ENCODE measurements around the gene NAV2.
"Not testable (repeated sequence)": the region's sequence is repeated elsewhere in the genome, so short reads cannot be mapped to it uniquely, and the experiment has no call there.

The NAV2 gene

GRCh38 chr11:19959648-19960059, 247.0 kb downstream of the NAV2 start:
- no peak for TF ChIP-seq EZH2 (IDR thresholded peaks at IDR 0.05; ENCODE audit: borderline replicate concordance, low read depth, low read length, severe bottlenecking)
- TF ChIP-seq, protein P1, sequence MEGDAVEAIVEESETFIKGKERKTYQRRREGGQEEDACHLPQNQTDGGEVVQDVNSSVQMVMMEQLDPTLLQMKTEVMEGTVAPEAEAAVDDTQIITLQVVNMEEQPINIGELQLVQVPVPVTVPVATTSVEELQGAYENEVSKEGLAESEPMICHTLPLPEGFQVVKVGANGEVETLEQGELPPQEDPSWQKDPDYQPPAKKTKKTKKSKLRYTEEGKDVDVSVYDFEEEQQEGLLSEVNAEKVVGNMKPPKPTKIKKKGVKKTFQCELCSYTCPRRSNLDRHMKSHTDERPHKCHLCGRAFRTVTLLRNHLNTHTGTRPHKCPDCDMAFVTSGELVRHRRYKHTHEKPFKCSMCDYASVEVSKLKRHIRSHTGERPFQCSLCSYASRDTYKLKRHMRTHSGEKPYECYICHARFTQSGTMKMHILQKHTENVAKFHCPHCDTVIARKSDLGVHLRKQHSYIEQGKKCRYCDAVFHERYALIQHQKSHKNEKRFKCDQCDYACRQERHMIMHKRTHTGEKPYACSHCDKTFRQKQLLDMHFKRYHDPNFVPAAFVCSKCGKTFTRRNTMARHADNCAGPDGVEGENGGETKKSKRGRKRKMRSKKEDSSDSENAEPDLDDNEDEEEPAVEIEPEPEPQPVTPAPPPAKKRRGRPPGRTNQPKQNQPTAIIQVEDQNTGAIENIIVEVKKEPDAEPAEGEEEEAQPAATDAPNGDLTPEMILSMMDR (IDR thresholded peaks at IDR 0.05; ENCODE audit: borderline replicate concordance, extremely low read depth, low read length, poor library complexity, severe bottlenecking): no peak
- DNase-seq (no peak), ATAC-seq (ENCODE audit: insufficient read depth, low read depth) (no peak)
- no peak overlapping the region for H3K4me2 ChIP-seq (ENCODE audit: insufficient read depth, low read length)
- no peaks in the 10 kb centered on the region for H3K9me3 ChIP-seq (ENCODE audit: insufficient read depth, low read length, severe bottlenecking)
- no peak overlapping the region for H3K27ac ChIP-seq (ENCODE audit: low read length)
- H3K27me3 ChIP-seq (ENCODE audit: insufficient read depth, low read length, poor library complexity): peaks cover 3% of the 10 kb centered on the region
- no peaks in the 10 kb centered on the region for H3K79me2 ChIP-seq (ENCODE audit: insufficient read depth, low read length)
- no peak overlapping the region for H3K4me3 ChIP-seq (ENCODE audit: low read depth in 1 of 2, low read length in 2 of 2)
- no peaks in the 10 kb centered on the region for H3K36me3 ChIP-seq (ENCODE audit: insufficient read depth, low read length)
- H2AFZ ChIP-seq (ENCODE audit: low read depth, low read length): no peak overlapping the region
- H4K20me1 ChIP-seq (ENCODE audit: insufficient read depth, low read length): no peaks in the 10 kb centered on the region
- H3K4me1 ChIP-seq (ENCODE audit: insufficient read depth, low read length): no peaks in the 10 kb centered on the region
- no peak overlapping the region for H3K9ac ChIP-seq (ENCODE audit: low read depth, low read length)

DNA sequence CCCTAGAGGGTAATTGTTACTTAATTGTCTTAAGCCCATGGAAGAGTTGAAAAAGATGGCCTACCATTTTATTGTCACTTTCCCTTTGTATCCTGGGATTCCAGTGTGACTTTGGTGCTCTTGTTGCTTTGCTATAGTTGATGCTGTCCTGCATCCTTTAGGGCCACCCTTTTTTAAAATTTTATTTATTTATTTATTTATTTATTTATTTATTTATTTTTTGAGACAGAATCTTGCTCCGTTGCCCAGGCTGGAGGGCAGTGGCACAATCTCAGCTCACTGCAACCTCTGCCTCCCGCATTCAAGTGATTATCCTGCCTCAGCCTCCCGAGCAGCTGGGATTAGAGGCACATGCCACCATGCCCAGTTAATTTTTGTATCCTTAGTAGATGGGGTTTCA, 247.8 kb downstream of the NAV2 start:
- H3K4me3 ChIP-seq (ENCODE audit: low read depth in 1 of 2, low read length in 2 of 2): not testable (repeated sequence)

DNA sequence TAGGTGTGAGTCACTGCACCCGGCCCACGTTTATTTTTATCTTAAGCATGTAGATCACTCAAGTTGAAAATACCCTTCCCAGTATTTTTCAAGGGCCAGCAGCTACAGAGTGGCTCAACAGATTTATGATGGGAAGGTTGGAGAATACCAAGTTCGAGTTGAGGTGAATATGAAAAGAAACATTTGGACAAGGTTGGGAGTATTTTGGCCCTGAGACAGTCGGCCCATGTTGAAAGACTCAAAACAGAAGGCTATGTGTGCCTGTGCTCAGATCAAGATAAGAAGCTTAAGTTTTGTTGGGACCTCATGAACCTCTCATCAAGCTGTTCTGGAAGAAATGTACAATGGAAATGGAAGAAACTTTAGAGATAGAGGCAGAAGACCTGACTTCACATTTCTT, 248.6 kb downstream of the NAV2 start:
- Histone ChIP-seq H3K4me2 (ENCODE audit: insufficient read depth, low read length) (no peak overlapping the region), H3K27ac (ENCODE audit: low read length) (no peak overlapping the region), H4K20me1 (ENCODE audit: insufficient read depth, low read length) (no peaks in the 10 kb centered on the region), H2AFZ (ENCODE audit: low read depth, low read length) (no peak overlapping the region), H3K4me3 (ENCODE audit: low read depth in 1 of 2, low read length in 2 of 2) (no peak overlapping the region), H3K79me2 (ENCODE audit: insufficient read depth, low read length) (no peaks in the 10 kb centered on the region), H3K27me3 (ENCODE audit: insufficient read depth, low read length, poor library complexity) (peaks cover 3% of the 10 kb centered on the region), H3K36me3 (ENCODE audit: insufficient read depth, low read length) (no peaks in the 10 kb centered on the region), H3K9me3 (ENCODE audit: insufficient read depth, low read length, severe bottlenecking) (no peaks in the 10 kb centered on the region), H3K9ac (ENCODE audit: low read depth, low read length) (no peak overlapping the region), H3K4me1 (ENCODE audit: insufficient read depth, low read length) (no peaks in the 10 kb centered on the region)
- DNase-seq (no peak), ATAC-seq (ENCODE audit: insufficient read depth, low read depth) (no peak)
- no peak for TF ChIP-seq EZH2 (IDR thresholded peaks at IDR 0.05; ENCODE audit: borderline replicate concordance, low read depth, low read length, severe bottlenecking)
- TF ChIP-seq, protein P1 (IDR thresholded peaks at IDR 0.05; ENCODE audit: borderline replicate concordance, extremely low read depth, low read length, poor library complexity, severe bottlenecking): no peak

More for the DNA sequence above, 247.8 kb downstream of the NAV2 start:
- not testable (repeated sequence) for H3K4me2 ChIP-seq (ENCODE audit: insufficient read depth, low read length); H3K9me3 ChIP-seq (ENCODE audit: insufficient read depth, low read length, severe bottlenecking); DNase-seq; H3K27me3 ChIP-seq (ENCODE audit: insufficient read depth, low read length, poor library complexity); H3K9ac ChIP-seq (ENCODE audit: low read depth, low read length); H3K36me3 ChIP-seq (ENCODE audit: insufficient read depth, low read length); H2AFZ ChIP-seq (ENCODE audit: low read depth, low read length); H3K4me1 ChIP-seq (ENCODE audit: insufficient read depth, low read length); H3K79me2 ChIP-seq (ENCODE audit: insufficient read depth, low read length); H3K27ac ChIP-seq (ENCODE audit: low read length); ATAC-seq (ENCODE audit: insufficient read depth, low read depth); H4K20me1 ChIP-seq (ENCODE audit: insufficient read depth, low read length)

GRCh38 chr11:19962053-19962800, 249.6 kb downstream of the NAV2 start:
- no peak for ATAC-seq (ENCODE audit: insufficient read depth, low read depth)
- Histone ChIP-seq H4K20me1 (ENCODE audit: insufficient read depth, low read length) (no peaks in the 10 kb centered on the region), H2AFZ (ENCODE audit: low read depth, low read length) (no peak overlapping the region), H3K4me1 (ENCODE audit: insufficient read depth, low read length) (no peaks in the 10 kb centered on the region), H3K9me3 (ENCODE audit: insufficient read depth, low read length, severe bottlenecking) (no peaks in the 10 kb centered on the region), H3K4me2 (ENCODE audit: insufficient read depth, low read length) (no peak overlapping the region), H3K79me2 (ENCODE audit: insufficient read depth, low read length) (no peaks in the 10 kb centered on the region), H3K36me3 (ENCODE audit: insufficient read depth, low read length) (no peaks in the 10 kb centered on the region), H3K27ac (ENCODE audit: low read length) (no peak overlapping the region), H3K4me3 (ENCODE audit: low read depth in 1 of 2, low read length in 2 of 2) (no peak overlapping the region), H3K27me3 (ENCODE audit: insufficient read depth, low read length, poor library complexity) (peaks cover 3% of the 10 kb centered on the region), H3K9ac (ENCODE audit: low read depth, low read length) (no peak overlapping the region)
- no peak for TF ChIP-seq EZH2 (IDR thresholded peaks at IDR 0.05; ENCODE audit: borderline replicate concordance, low read depth, low read length, severe bottlenecking)
- TF ChIP-seq, protein P1 (IDR thresholded peaks at IDR 0.05; ENCODE audit: borderline replicate concordance, extremely low read depth, low read length, poor library complexity, severe bottlenecking): no peak
- DNase-seq: no peak

Measured in DND-41 (cell line).